ENCODE measurements around the gene MLH3. TPM values are rescaled to one million over a fixed set of nuclear protein-coding genes. Genes with fewer than 3 reads are reported as not detected.
"Not testable (repeated sequence)": the region's sequence is repeated elsewhere in the genome, so short reads cannot be mapped to it uniquely, and the experiment has no call there.

The MLH3 gene
- polyA plus RNA-seq, 1 of the 3 experiments (the other 2 are of a cell fraction), result 3.8 TPM

GRCh38 chr14:75001899-75002298, 49.4 kb downstream of the MLH3 start (continued):
- no peak for TF ChIP-seq FOSL2 (IDR thresholded peaks at IDR 0.05; ENCODE audit: borderline replicate concordance, low read depth)

- H3K4me1 ChIP-seq (ENCODE audit: control insufficient read depth in 1 of 2, insufficient read depth in 2 of 2, low read depth in 1 of 2, low read length in 1 of 2), result peaks cover 7 to 18% of the 10 kb centered on the region in 2 experiments; a peak in 3 of 4 replicates
- peaks cover 28% of the 10 kb centered on the region for H3K79me2 ChIP-seq (ENCODE audit: insufficient read depth)
- 66% methylated on average over 2 of the region's 2 CpGs for WGBS (ENCODE audit: low lambda C conversion rate)
- no peak overlapping the region for H3K27ac ChIP-seq (ENCODE audit: low read depth in 2 of 2, low read length in 1 of 2)
- H3K9ac ChIP-seq, result no peak overlapping the region
- ChIA-PET CTCF (interaction anchor here (1.0 to 5.6 kb wide), 4 partner anchors 11 to 96 kb away, joined by 3 to 44 read pairs (median 5); partner anchors contain the start of gene PGF), POLR2A (no interaction called here)
- no peak for DNase-seq
- H2AFZ ChIP-seq (ENCODE audit: low read depth), result no peak overlapping the region
- H3F3A ChIP-seq (replicated peaks; ENCODE audit: insufficient read depth), result peaks cover 3% of the 10 kb centered on the region
- H3K4me2 ChIP-seq, result no peak overlapping the region
- TF ChIP-seq RAD21 (IDR thresholded peaks at IDR 0.05; ENCODE audit: low read length) (no peak), REST (IDR thresholded peaks at IDR 0.05; ENCODE audit: low read depth, low read length) (no peak), SMC3 (IDR thresholded peaks at IDR 0.05; ENCODE audit: low read depth, low read length) (no peak), FOXJ3 (CRISPR knock-in tag; IDR thresholded peaks at IDR 0.05) (no peak), NFIC (IDR thresholded peaks at IDR 0.05; ENCODE audit: borderline replicate concordance) (no peak), TCF12 (IDR thresholded peaks at IDR 0.05) (no peak), RCOR1 (IDR thresholded peaks at IDR 0.05; ENCODE audit: low read length) (no peak), SIN3A (IDR thresholded peaks at IDR 0.05; ENCODE audit: borderline replicate concordance, low read depth, low read length) (no peak)
- no peaks in the 10 kb centered on the region for H3K9me2 ChIP-seq
- H4K20me1 ChIP-seq (ENCODE audit: insufficient read depth), result no peaks in the 10 kb centered on the region
- no peaks in the 10 kb centered on the region for H3K9me3 ChIP-seq
- peaks cover 15 to 17% of the 10 kb centered on the region in 2 experiments for H3K36me3 ChIP-seq (replicated peaks in 1 of 2; ENCODE audit: control insufficient read depth in 1 of 2, insufficient read depth in 2 of 2, low read length in 1 of 2)
- no peak overlapping the region for H3K4me3 ChIP-seq (ENCODE audit: low read depth in 2 of 2, low read length in 1 of 2)
- no peaks in the 10 kb centered on the region for H3K27me3 ChIP-seq (ENCODE audit: insufficient read depth)
Observed at GRCh38 chr14:75001261-75001660, 50.0 kb downstream of the MLH3 start.

- H4K20me1 ChIP-seq (ENCODE audit: insufficient read depth); H3K79me2 ChIP-seq (ENCODE audit: insufficient read depth); H3F3A ChIP-seq (replicated peaks; ENCODE audit: insufficient read depth); H3K27ac ChIP-seq (ENCODE audit: low read depth in 2 of 2, low read length in 1 of 2); CTCF ChIA-PET; H2AFZ ChIP-seq (ENCODE audit: low read depth); H3K9ac ChIP-seq; H3K9me2 ChIP-seq; H3K9me3 ChIP-seq; H3K4me1 ChIP-seq (ENCODE audit: control insufficient read depth in 1 of 2, insufficient read depth in 2 of 2, low read depth in 1 of 2, low read length in 1 of 2); H3K4me2 ChIP-seq; DNase-seq; H3K4me3 ChIP-seq (ENCODE audit: low read depth in 2 of 2, low read length in 1 of 2); H3K36me3 ChIP-seq (replicated peaks in 1 of 2; ENCODE audit: control insufficient read depth in 1 of 2, insufficient read depth in 2 of 2, low read length in 1 of 2); H3K27me3 ChIP-seq (ENCODE audit: insufficient read depth); POLR2A ChIA-PET: not testable (repeated sequence)
- WGBS (ENCODE audit: low lambda C conversion rate), result 82% methylated on average over 6 of the region's 7 CpGs
Observed at GRCh38 chr14:74995781-74996180, 55.5 kb downstream of the MLH3 start.

- H3K27me3 ChIP-seq (ENCODE audit: insufficient read depth); H3K27ac ChIP-seq (ENCODE audit: low read depth in 2 of 2, low read length in 1 of 2); H4K20me1 ChIP-seq (ENCODE audit: insufficient read depth); H3K9me2 ChIP-seq; H3F3A ChIP-seq (replicated peaks; ENCODE audit: insufficient read depth); H2AFZ ChIP-seq (ENCODE audit: low read depth); H3K4me3 ChIP-seq (ENCODE audit: low read depth in 2 of 2, low read length in 1 of 2); CTCF ChIA-PET; H3K9ac ChIP-seq; DNase-seq; H3K4me2 ChIP-seq; H3K79me2 ChIP-seq (ENCODE audit: insufficient read depth); H3K4me1 ChIP-seq (ENCODE audit: control insufficient read depth in 1 of 2, insufficient read depth in 2 of 2, low read depth in 1 of 2, low read length in 1 of 2); POLR2A ChIA-PET; H3K9me3 ChIP-seq; H3K36me3 ChIP-seq (replicated peaks in 1 of 2; ENCODE audit: control insufficient read depth in 1 of 2, insufficient read depth in 2 of 2, low read length in 1 of 2): not testable (repeated sequence)
- WGBS (ENCODE audit: low lambda C conversion rate), result 95% methylated on average over 11 of the region's 28 CpGs
Observed at GRCh38 chr14:74994182-74994581, 57.1 kb downstream of the MLH3 start.

Data from SK-N-SH (cell line).